ENCODE data around the gene CD82.
A peak's percentile ranks its signal among the peaks of the same experiment; 100 is the strongest.

The CD82 gene

DNA sequence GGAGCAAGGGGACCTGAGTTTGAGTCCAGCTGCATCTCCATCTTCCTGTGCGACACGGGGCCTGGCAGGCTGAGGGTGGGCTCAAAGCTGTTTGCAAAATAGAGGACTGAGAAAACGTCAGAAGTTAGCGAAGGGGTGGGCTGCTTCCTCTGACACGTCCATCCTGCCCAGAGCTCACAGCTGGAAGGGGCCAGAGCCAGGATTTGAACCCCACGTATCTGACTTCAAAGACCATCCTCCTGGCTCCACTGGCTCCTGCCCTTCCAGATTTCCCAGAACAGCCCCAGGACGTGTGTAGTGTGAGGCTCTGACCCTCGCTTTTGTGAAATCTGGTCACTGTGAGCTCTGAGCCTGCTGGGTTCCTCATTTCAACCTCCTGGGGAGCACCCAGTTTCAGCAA, 56.3 kb downstream of the CD82 start:
- no peak for DNase-seq

- DNase-seq: no peak
Measured at GRCh38 chr11:44622190-44622650, 56.8 kb downstream of the CD82 start.

DNA sequence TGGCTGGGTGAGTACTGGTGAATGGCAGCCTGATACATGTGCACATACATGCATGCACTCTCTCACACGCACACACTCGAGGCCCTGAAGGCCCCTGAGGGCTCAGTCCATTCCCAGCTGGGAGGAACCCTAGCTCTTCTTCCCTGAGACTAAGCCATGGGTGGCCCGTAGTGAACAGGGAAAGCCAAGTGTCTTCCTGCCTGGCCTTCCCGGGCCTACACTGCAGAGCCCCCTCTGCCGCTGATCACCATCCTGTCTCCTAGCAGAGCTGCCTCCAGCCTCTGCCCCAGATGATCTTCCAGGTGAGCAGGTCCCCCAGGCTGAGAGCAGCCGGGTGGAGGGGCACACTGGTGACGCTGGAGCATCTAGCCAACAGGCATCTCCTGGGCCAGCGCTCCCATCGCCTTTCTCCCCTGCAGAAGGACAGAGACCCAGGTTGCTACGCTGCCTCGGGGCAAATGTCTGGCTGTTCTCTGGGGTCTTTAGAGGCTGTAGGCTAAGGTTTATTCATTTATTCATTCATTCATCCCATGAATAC, 57.3 kb downstream of the CD82 start:
- no peak for DNase-seq

- no peak for DNase-seq
Measured at GRCh38 chr11:44623341-44623730, 57.9 kb downstream of the CD82 start.

GRCh38 chr11:44623731-44624491, 58.4 kb downstream of the CD82 start:
- DNase-seq: peak; percentile 18

DNA sequence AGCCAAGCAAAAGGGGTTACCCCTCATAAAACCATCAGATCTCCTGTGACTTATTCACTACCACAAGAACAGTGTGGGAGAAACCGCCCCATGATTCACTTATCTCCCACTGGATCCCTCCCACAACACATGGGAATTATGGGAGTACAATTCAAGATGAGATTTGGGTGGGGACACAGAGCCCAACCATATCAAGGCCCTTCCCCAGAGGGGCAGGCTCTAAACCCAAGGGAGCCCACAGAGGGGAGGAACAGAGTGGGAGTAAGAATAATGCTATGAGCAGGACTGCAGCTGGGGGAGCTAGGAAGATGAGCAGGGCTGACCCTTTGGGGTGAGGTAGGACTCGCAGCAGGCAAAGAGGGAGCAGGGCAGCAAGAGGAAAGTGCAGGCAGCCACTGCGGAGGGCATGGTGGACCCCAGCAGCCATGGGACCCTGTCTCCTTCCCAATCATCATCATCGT, 59.3 kb downstream of the CD82 start:
- DNase-seq: no peak

GRCh38 chr11:44625759-44626523, 60.5 kb downstream of the CD82 start:
- DNase-seq: no peak

- DNase-seq: no peak
Measured at GRCh38 chr11:44626645-44627044, 61.2 kb downstream of the CD82 start.

DNA sequence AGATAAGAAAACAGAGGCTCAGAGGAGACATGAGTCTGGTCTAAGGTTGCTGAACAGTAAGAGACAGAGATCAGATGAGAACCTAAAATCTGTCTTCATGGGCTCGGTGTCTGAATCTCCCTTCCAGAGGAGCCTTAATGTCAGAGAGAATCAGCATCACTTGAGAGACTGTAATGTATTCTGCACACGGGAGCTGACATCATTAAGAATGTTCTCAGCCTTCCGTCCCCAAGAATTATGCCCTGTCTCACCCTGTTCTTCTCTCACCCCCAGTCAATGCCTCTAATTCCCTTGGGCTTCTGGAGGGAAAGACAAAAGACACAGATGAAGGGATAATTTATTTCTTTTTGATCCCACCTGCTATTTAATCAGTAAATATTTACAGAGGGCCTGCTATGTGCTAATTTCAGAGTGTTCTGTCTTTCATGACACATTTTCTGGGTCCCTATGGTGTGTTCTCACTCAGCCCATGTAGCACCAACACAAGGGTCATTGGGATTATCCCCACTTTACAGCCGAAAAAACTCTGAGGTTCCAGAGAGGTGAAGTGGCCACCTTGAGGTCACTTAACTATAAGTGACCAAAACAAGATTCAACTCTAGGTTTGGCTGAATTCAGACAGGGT, 61.8 kb downstream of the CD82 start:
- DNase-seq: no peak

- DNase-seq: peak; percentile 7
Measured at GRCh38 chr11:44627911-44628729, 62.7 kb downstream of the CD82 start.

DNA sequence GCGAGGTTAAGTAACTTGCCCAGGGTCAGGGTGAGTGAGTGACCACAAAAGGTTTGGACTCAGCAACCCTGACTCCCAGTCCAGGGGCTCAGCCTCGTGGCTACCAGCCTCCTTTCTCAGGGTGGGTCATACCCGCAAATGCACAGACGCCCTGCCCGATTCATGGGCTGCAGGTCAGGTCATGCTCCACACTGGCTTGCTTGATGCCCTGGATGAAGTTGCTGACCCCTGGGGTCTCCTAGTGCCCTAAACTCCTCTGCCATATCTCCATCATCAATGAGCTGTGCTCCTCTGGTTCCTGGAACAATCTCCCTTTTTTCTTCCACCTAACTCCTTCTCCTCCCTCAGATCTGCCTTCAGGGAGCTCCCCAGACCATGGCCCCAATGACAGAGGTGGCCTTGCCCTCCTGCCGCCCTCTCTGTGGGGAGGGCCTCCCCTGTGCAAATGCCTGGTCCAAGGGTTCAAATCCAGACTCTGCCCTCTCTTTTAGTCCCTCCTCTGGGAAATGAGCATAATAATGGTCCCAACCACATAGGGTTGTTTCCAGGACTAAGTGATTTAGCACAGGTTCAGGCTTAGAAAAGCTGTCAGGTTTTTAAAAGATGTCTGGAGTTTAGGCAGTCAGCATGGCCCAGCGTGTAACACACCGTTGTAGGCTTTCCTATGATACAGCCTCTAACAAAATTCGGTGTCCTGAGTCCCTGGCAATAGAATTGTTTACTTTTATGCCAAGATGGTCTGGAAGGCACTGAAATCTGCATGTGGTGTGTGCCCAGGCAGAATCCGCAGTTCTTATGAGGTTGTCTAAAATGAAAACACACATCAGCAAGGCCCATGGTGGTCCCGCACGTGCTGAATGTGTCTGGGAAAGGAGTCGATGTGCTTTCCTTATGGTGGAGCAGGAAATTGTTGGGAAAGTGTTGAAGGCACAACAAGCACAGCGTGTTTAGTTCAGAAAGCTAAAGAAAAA, 63.6 kb downstream of the CD82 start:
- no peak for DNase-seq

DNA sequence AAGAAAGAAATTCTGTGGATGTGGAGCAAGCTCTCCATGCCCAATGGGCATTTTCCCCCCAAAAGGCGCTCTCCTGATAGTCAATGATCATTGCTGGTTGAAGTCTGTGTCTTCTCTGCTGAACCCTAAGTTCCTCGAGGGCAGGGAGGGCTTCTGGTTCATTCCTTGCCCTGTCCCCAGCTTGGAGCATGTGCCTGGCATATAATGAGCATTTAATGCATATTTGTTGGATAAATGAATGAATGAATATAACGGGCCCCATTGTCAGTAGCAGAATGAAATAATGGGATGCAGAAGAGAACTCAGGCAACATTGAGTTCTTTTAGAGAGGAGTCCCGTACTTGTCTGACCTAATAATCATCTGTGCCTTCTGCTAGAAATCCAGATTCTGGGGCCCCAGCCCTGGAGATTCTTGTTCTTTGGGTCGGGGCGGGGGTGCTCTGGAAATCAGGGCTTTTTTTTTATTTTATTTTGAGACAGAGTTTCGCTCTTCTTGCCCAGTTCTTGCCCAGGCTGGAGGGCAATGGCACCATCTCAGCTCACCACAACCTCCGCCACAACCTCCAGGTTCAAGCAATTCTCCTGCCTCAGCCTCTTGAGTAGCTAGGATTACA, 64.4 kb downstream of the CD82 start:
- DNase-seq: no peak

DNA sequence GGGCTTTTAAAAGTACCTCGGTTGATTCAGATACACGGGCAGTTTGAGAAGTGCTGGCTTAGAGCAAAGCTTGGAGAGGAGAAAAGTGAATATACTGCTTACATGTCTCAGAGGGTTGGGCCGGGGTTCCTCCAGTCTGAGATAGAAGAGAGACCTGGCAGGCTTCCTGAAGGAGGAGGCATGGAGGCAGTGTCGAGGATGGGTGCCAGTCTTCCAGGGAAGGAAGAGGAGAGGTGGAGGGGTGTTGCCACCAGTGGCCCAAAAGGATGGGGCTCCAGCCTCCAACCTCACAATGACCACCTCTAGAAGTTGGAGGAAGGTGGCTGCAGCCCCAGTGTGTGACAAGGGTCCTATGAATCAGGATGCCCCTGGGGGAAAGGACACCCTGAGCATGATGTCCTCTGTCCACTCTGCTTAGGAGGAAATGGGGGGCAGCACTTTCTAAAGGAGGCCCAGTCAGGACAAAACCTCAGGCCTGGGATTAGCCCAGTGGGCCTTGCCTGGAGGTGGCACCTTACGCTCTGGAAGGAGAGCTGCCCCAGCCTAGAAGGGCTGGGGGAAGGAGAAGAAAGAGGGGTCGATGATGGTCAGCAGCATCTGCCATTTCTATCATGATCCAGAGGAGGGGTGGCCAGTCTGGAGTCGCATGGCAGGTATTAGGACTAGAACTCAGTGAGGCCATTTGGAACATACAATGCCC, 65.2 kb downstream of the CD82 start:
- no peak for DNase-seq

DNA sequence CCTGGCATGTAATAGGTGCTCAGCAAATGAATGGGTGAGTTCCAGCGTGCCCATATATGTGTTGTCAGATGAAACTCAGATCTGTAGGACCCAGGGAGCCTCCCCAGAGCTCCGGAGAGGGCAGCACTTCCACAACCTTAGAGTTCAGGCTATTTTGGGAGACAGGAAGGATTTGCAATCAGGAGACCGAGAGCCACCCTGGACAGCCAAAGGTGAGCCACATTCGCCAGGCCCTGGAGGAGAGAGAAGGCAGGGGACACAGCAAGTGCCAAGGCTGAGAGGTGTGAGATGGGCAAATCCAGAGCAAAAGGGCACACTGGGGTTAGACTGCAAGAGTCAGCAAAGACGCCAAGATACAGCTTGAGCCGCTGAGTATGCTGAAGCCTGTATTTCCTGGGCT, 66.4 kb downstream of the CD82 start:
- no peak for DNase-seq

GRCh38 chr11:44632466-44633123, 67.1 kb downstream of the CD82 start:
- peak; percentile 14 for DNase-seq

GRCh38 chr11:44633641-44634040, 68.2 kb downstream of the CD82 start:
- DNase-seq: no peak

- peak; percentile 80 for DNase-seq
Measured at GRCh38 chr11:44634401-44635281, 69.2 kb downstream of the CD82 start.

DNA sequence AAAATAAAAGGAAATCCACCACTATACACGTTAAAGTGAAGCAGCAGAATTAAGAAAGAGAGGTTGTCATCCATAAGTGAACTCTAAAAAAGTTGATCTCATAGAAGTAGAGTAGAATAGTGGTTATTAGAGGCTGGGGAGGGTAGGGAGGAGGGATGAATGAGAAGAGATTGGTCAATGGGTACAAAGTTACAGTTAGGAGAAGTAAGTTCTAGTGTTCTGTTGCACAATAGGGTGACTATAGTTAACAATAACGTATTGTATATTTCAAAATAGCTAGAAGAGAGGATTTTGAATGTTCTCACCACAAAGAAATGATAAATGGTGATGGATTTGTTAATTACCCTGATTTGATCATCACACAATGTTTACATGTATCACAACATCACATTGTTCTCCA, 72.0 kb downstream of the CD82 start:
- no peak for DNase-seq

DNA sequence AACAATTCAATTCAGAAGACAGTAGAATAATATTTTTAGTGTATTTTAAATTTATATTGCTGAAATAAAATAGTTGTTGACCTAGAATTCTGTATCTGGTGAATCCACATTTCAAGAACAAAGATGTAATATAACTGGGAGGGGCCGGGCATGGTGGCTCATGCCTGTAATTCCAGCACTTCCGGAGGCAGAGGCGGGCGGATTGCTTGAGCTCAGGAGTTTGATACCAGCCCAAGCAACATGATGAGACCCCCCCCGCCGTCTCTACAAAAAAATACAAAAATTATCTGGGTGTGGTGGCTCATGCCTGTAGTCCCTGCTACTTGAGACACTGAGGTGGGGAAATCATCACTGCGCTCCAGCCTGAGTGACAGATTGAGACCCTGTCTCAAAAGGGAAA, 72.6 kb downstream of the CD82 start:
- no peak for DNase-seq

Data from fibroblast of skin of right quadriceps (primary cell).